Activated CD4-positive, alpha-beta T cell treated with anti-CD3 and anti-CD28 coated beads, Interleukin-2, amount 50 U/mL, for 48 hours (primary cell): Measurements from ENCODE around the gene ZNF20.
"Not testable (repeated sequence)": the region's sequence is repeated elsewhere in the genome, so short reads cannot be mapped to it uniquely, and the experiment has no call there.

Experiments
- DNase-seq, 2 experiments: peaks; one replicate each; pipeline ENCODE4 v3.0.0-alpha.2; 2020

The ZNF20 gene

GRCh38 chr19:12111943-12112637 lies 28.1 kb downstream of the ZNF20 start:
- no peak for DNase-seq

- no peak for DNase-seq
Observed at GRCh38 chr19:12111176-12111575, 29.0 kb downstream of the ZNF20 start.

- DNase-seq, result not testable (repeated sequence)
Observed at GRCh38 chr19:12103909-12104308, 36.2 kb downstream of the ZNF20 start.

- DNase-seq, result no peak
Observed at GRCh38 chr19:12098040-12098439, 42.1 kb downstream of the ZNF20 start.

GRCh38 chr19:12095111-12095790 lies 44.9 kb downstream of the ZNF20 start:
- DNase-seq, result no peak

GRCh38 chr19:12093777-12094176 lies 46.4 kb downstream of the ZNF20 start:
- DNase-seq, result no peak

- DNase-seq, result no peak
Observed at GRCh38 chr19:12092956-12093355, 47.2 kb downstream of the ZNF20 start.

- peak; percentile 80 to 86 for DNase-seq
Observed at GRCh38 chr19:12092065-12092867, 47.9 kb downstream of the ZNF20 start.

GRCh38 chr19:12090807-12091206 lies 49.3 kb downstream of the ZNF20 start:
- DNase-seq, result peak; percentile 82 to 85

GRCh38 chr19:12085074-12085818 lies 54.9 kb downstream of the ZNF20 start:
- no peak for DNase-seq

GRCh38 chr19:12083336-12083735 lies 56.8 kb downstream of the ZNF20 start:
- not testable (repeated sequence) for DNase-seq
